H1 (cell line): Measurements from ENCODE around the gene CADM2.

ENCODE experiments used
- ASH2L ChIP-seq: fragments of 200-600, 300-600 bp; sonication (generic); IDR thresholded peaks from one replicate; pipeline ENCODE4 v1.7.1; 2017; ENCODE audit warnings: low read length
- CEBPB ChIP-seq: IDR thresholded peaks from 2 replicates; pipeline ENCODE4 v1.6.1; 2012; ENCODE audit warnings: low read depth, low read length
- KDM1A ChIP-seq: fragments of 200-600, 300-600 bp; sonication (generic); IDR thresholded peaks from 2 replicates; pipeline ENCODE4 v1.7.1; 2016; ENCODE audit warnings: mild to moderate bottlenecking, low read length, borderline replicate concordance
- PHF8 ChIP-seq: fragments of 200-600 bp; sonication (generic); conservative IDR thresholded peaks from 2 replicates; pipeline ENCODE4 v1.7.1; 2012; ENCODE audit warnings: low read depth, mild to moderate bottlenecking, inconsistent platforms, low read length, moderate library complexity
- POLR2A ChIP-seq, 2 experiments: IDR thresholded peaks; 1 replicate in 1 of 2; 2 replicates in 1 of 2; pipeline ENCODE4 v1.6.1; 2011; ENCODE audit warnings: low read depth in 2 of 2, low read length in 2 of 2, mild to moderate bottlenecking in 2 of 2; ENCODE audit errors: control extremely low read depth in 1 of 2
- POLR2AphosphoS5 ChIP-seq: IDR thresholded peaks from 2 replicates; pipeline ENCODE4 v1.6.1; 2011; ENCODE audit warnings: low read depth, low read length
- RBBP5 ChIP-seq: IDR thresholded peaks from 2 replicates; pipeline ENCODE4 v1.7.1; 2012; ENCODE audit warnings: low read depth, mild to moderate bottlenecking, inconsistent platforms, low read length, moderate library complexity, borderline replicate concordance
- RXRA ChIP-seq: IDR thresholded peaks from 2 replicates; pipeline ENCODE4 v1.6.1; 2011; ENCODE audit warnings: low read depth, mild to moderate bottlenecking, low read length, moderate library complexity; ENCODE audit not compliant: insufficient read depth
- SP1 ChIP-seq: IDR thresholded peaks from 2 replicates; pipeline ENCODE4 v1.6.1; 2011; ENCODE audit warnings: low read depth, low read length
- TBP ChIP-seq: IDR thresholded peaks from 2 replicates; pipeline ENCODE4 v1.6.1; 2011; ENCODE audit warnings: low read depth, low read length, improper control_type of control experiment
- YY1 ChIP-seq: IDR thresholded peaks from 2 replicates; pipeline ENCODE4 v1.6.1; 2011; ENCODE audit warnings: low read depth, mild to moderate bottlenecking, low read length
- ZNF274 ChIP-seq: IDR thresholded peaks from 2 replicates; pipeline ENCODE4 v1.7.0; 2012; ENCODE audit warnings: low read length, borderline replicate concordance; ENCODE audit errors: extremely low read depth
- TF ChIP-seq, protein P1 (sequence below), 3 experiments: IDR thresholded peaks; 1 replicate in 2 of 3; 2 replicates in 1 of 3; pipeline versions ENCODE4 v1.5.1 to v1.6.1; 2011; ENCODE audit warnings: low read length in 3 of 3, mild to moderate bottlenecking in 3 of 3, inconsistent platforms in 2 of 3, low read depth in 1 of 3, moderate library complexity in 1 of 3; ENCODE audit not compliant: insufficient read depth in 1 of 3; ENCODE audit errors: control extremely low read depth in 1 of 3
- TF ChIP-seq, protein P2 (sequence below): IDR thresholded peaks from 2 replicates; pipeline ENCODE4 v1.6.1; 2012; ENCODE audit warnings: inconsistent platforms

DNA sequence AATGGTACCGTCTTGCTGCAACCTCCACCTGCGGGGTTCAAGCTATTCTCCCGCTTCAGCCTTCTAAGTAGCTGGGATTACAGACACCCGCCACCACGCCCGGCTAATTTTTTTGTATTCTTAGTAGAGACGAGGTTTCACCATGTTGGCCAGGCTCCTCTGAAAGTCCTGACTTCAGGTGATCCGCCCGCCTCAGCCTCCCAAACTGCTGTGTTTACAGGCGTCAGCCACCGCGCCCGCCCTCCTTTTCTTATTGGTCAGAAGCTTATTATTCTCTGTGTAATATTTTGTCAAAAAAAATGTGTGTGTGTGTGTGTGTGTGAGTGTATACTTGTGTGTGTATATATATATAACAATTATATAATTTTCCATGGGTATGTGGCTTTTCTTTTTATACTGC is 425.6 kb downstream of the CADM2 start:
- TF ChIP-seq ZNF274 (no peak), TBP (no peak), SP1 (no peak), PHF8 (no peak), KDM1A (no peak), RXRA (no peak), CEBPB (no peak), YY1 (no peak), POLR2AphosphoS5 (no peak), POLR2A (IDR thresholded peaks at IDR 0.05; ENCODE audit: control extremely low read depth in 1 of 2, low read depth in 2 of 2, low read length in 2 of 2) (no peak), RBBP5 (no peak), ASH2L (no peak)
- TF ChIP-seq, protein P1, sequence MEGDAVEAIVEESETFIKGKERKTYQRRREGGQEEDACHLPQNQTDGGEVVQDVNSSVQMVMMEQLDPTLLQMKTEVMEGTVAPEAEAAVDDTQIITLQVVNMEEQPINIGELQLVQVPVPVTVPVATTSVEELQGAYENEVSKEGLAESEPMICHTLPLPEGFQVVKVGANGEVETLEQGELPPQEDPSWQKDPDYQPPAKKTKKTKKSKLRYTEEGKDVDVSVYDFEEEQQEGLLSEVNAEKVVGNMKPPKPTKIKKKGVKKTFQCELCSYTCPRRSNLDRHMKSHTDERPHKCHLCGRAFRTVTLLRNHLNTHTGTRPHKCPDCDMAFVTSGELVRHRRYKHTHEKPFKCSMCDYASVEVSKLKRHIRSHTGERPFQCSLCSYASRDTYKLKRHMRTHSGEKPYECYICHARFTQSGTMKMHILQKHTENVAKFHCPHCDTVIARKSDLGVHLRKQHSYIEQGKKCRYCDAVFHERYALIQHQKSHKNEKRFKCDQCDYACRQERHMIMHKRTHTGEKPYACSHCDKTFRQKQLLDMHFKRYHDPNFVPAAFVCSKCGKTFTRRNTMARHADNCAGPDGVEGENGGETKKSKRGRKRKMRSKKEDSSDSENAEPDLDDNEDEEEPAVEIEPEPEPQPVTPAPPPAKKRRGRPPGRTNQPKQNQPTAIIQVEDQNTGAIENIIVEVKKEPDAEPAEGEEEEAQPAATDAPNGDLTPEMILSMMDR (IDR thresholded peaks at IDR 0.05; ENCODE audit: control extremely low read depth in 1 of 3, insufficient read depth in 1 of 3, low read depth in 1 of 3, low read length in 3 of 3): no peak
- TF ChIP-seq, protein P2, sequence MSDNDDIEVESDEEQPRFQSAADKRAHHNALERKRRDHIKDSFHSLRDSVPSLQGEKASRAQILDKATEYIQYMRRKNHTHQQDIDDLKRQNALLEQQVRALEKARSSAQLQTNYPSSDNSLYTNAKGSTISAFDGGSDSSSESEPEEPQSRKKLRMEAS: no peak
